SK-N-SH treated with all-trans-retinoic acid at 6 μM for 48 hours (cell line): Measurements from ENCODE around the gene PLPPR5.

Experiments
- ATAC-seq: fragments of 200-7000 bp; cut with Tn5 transposase; 3 replicates; pipeline ENCODE4 v1.9.1; 2020; ENCODE audit warnings: mild to moderate bottlenecking, moderate library complexity
- BACH2 ChIP-seq: fragments of 250-450 bp; sonication (Bioruptor Pico); IDR thresholded peaks from 2 replicates; pipeline ENCODE4 v1.9.0; 2021; ENCODE audit warnings: mild to moderate bottlenecking, borderline replicate concordance
- CSDC2 ChIP-seq: fragments of 250-450 bp; sonication (Bioruptor Pico); IDR thresholded peaks from 2 replicates; pipeline ENCODE4 v1.5.0; 2020; ENCODE audit warnings: mild to moderate bottlenecking, moderate library complexity
- ESRRG ChIP-seq: fragments of 250-450 bp; sonication (Bioruptor Pico); IDR thresholded peaks from 2 replicates; pipeline ENCODE4 v1.6.1; 2021; ENCODE audit warnings: mild to moderate bottlenecking
- GLIS3 ChIP-seq: fragments of 250-450 bp; sonication (Bioruptor Pico); IDR thresholded peaks from 2 replicates; pipeline ENCODE4 v1.5.0; 2020; ENCODE audit warnings: mild to moderate bottlenecking, moderate library complexity
- ISL1 ChIP-seq: fragments of 250-450 bp; sonication (Bioruptor Pico); IDR thresholded peaks from 2 replicates; pipeline ENCODE4 v2.1.2; 2022; ENCODE audit warnings: mild to moderate bottlenecking, moderate library complexity
- PATZ1 ChIP-seq: fragments of 250-450 bp; sonication (Bioruptor Pico); IDR thresholded peaks from 2 replicates; pipeline ENCODE4 v1.8.0; 2020; ENCODE audit warnings: mild to moderate bottlenecking, moderate library complexity, borderline replicate concordance
- POU6F1 ChIP-seq: fragments of 250-450 bp; sonication (Bioruptor Pico); IDR thresholded peaks from 2 replicates; pipeline ENCODE4 v1.8.0; 2021; ENCODE audit warnings: low read depth, mild to moderate bottlenecking, moderate library complexity, borderline replicate concordance
- PPARA ChIP-seq: fragments of 250-450 bp; sonication (Bioruptor Pico); IDR thresholded peaks from 2 replicates; pipeline ENCODE4 v1.5.0; 2020; ENCODE audit warnings: mild to moderate bottlenecking, borderline replicate concordance
- RARB ChIP-seq: fragments of 250-450 bp; sonication (Bioruptor Pico); IDR thresholded peaks from 2 replicates; pipeline ENCODE4 v1.8.0; 2021; ENCODE audit warnings: mild to moderate bottlenecking, moderate library complexity
- TCF4 ChIP-seq: fragments of 250-450 bp; sonication (Bioruptor Pico); IDR thresholded peaks from 2 replicates; pipeline ENCODE4 v1.8.0; 2021; ENCODE audit warnings: mild to moderate bottlenecking, moderate library complexity, borderline replicate concordance
- TOX ChIP-seq: fragments of 250-450 bp; sonication (Bioruptor Pico); IDR thresholded peaks from 2 replicates; pipeline ENCODE4 v1.8.0; 2021; ENCODE audit warnings: mild to moderate bottlenecking, moderate library complexity, borderline replicate concordance
- ZC3H10 ChIP-seq: fragments of 250-450 bp; sonication (Bioruptor Pico); IDR thresholded peaks from 2 replicates; pipeline ENCODE4 v1.5.1; 2021; ENCODE audit warnings: mild to moderate bottlenecking, moderate library complexity
- ZFP3 ChIP-seq: fragments of 250-450 bp; sonication (Bioruptor Pico); IDR thresholded peaks from 2 replicates; pipeline ENCODE4 v1.5.0; 2020; ENCODE audit warnings: mild to moderate bottlenecking, moderate library complexity
- ZFP30 ChIP-seq: fragments of 450-650 bp; formaldehyde crosslinking; IDR thresholded peaks from 2 replicates; pipeline ENCODE4 v1.5.0; 2022; ENCODE audit warnings: mild to moderate bottlenecking, moderate library complexity
- ZNF565 ChIP-seq: fragments of 450-650 bp; formaldehyde crosslinking; conservative IDR thresholded peaks from 2 replicates; pipeline ENCODE4 v1.5.0; 2020; ENCODE audit warnings: low read depth, mild to moderate bottlenecking, moderate library complexity
- ZNF70 ChIP-seq: fragments of 450-650 bp; formaldehyde crosslinking; IDR thresholded peaks from 2 replicates; pipeline ENCODE4 v1.5.0; 2020; ENCODE audit warnings: mild to moderate bottlenecking, moderate library complexity
- ZNF8 ChIP-seq: fragments of 450-650 bp; formaldehyde crosslinking; IDR thresholded peaks from 2 replicates; pipeline ENCODE4 v1.5.0; 2020; ENCODE audit warnings: mild to moderate bottlenecking, moderate library complexity
- TF ChIP-seq, protein P1 (sequence below): fragments of 250-450 bp; sonication (Bioruptor Pico); IDR thresholded peaks from 2 replicates; pipeline ENCODE4 v1.5.1; 2020; ENCODE audit warnings: low read depth, mild to moderate bottlenecking, moderate library complexity

Gene PLPPR5

GRCh38 chr1:98969798-98970490, 34.7 kb downstream of the PLPPR5 start (continued):
- TF ChIP-seq ISL1 (CRISPR knock-in tag) = no peak
- no peak for TF ChIP-seq CSDC2 (CRISPR knock-in tag)
- no peak for TF ChIP-seq ZC3H10 (CRISPR knock-in tag)
- TF ChIP-seq, all 23 proteins: peak for 0

GRCh38 chr1:98967122-98967521, 37.5 kb downstream of the PLPPR5 start:
- TF ChIP-seq TCF4 (CRISPR knock-in tag) (no peak), PPARA (no peak), ESRRG (CRISPR knock-in tag) (no peak), ZC3H10 (CRISPR knock-in tag) (no peak), POU6F1 (no peak), CSDC2 (CRISPR knock-in tag) (no peak)
- TF ChIP-seq, all 23 proteins: peak for 0
- no peak for ATAC-seq

DNA sequence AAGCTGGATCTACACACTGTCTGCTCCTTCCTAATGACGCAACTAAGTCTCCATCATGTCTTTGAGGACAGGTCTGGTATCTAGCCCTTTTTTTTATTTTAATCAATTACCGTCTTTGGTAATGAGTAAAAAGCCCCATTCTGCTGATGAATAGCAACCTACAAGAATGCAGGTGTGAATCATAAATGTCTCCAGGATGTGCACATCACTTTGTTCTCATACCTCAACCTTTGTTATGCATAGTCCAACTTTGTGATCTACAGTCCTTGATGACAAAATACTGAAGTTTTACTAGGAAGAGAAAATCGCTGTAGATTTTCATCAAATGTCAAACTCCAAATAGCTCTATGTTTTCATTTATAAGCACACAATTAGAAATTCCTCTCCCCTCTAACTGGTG, 39.3 kb downstream of the PLPPR5 start:
- TF ChIP-seq, protein P1, sequence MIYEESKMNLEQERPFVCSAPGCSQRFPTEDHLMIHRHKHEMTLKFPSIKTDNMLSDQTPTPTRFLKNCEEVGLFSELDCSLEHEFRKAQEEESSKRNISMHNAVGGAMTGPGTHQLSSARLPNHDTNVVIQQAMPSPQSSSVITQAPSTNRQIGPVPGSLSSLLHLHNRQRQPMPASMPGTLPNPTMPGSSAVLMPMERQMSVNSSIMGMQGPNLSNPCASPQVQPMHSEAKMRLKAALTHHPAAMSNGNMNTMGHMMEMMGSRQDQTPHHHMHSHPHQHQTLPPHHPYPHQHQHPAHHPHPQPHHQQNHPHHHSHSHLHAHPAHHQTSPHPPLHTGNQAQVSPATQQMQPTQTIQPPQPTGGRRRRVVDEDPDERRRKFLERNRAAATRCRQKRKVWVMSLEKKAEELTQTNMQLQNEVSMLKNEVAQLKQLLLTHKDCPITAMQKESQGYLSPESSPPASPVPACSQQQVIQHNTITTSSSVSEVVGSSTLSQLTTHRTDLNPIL (CRISPR knock-in tag) = no peak
- TF ChIP-seq TCF4 (CRISPR knock-in tag) = no peak
- TF ChIP-seq ZNF565 = no peak
- TF ChIP-seq BACH2 = no peak
- TF ChIP-seq ZC3H10 (CRISPR knock-in tag) = no peak

DNA sequence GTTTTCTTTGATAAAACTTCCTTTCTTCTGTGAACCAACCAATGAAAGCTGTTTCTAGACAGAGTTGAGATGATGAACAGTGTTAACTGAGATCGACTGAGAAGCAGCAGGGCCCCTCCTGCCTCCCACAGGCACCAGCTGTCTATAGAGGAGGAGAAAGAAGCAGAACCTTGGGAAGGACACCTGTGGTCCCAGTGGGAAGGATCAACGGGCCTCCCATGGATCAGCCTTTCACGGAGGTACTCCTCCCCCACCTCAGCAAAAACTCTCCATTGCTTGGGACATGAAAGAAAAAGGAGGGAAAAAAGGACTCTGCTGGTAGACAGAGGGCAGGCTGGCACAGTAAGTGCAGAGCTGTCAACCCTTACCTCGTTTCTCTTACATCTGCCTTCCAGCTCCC, 40.5 kb downstream of the PLPPR5 start:
- no peak for TF ChIP-seq RARB
- TF ChIP-seq BACH2 = no peak
- TF ChIP-seq GLIS3 (CRISPR knock-in tag) = no peak
- TF ChIP-seq, protein P1 (CRISPR knock-in tag) = no peak
- TF ChIP-seq ESRRG (CRISPR knock-in tag) = no peak
- TF ChIP-seq ZFP3 = no peak
- no peak for TF ChIP-seq ZNF70 (CRISPR knock-in tag)
- TF ChIP-seq PATZ1 (CRISPR knock-in tag) = no peak
- TF ChIP-seq POU6F1 = no peak
- no peak for TF ChIP-seq TOX
- no peak for TF ChIP-seq PPARA
- TF ChIP-seq ZFP30 (CRISPR knock-in tag) = no peak
- no peak for TF ChIP-seq ZNF8
- no peak for TF ChIP-seq ZNF565
- ATAC-seq = no peak

More for the DNA sequence above, 39.3 kb downstream of the PLPPR5 start:
- ATAC-seq = no peak

GRCh38 chr1:98963064-98963758, 41.5 kb downstream of the PLPPR5 start:
- no peak for ATAC-seq
- TF ChIP-seq TCF4 (CRISPR knock-in tag) (no peak), ISL1 (CRISPR knock-in tag) (peak; percentile 46; the same call in 1 of the 2 replicates)
